ENCODE data around the gene TTBK1.

Gene TTBK1

GRCh38 chr6:43242908-43243663, at the start of gene TTBK1:
Gene TTBK1 (plus strand): TSS chr6:43243481. CDS start chr6:43246661, 3,180 bp downstream.
- DNase-seq, result peak in 1 of 4 experiments; percentile 15

GRCh38 chr6:43193929-43194328, 49.4 kb upstream of the TTBK1 start:
- no peak for DNase-seq

- no peak for DNase-seq
Measured at GRCh38 chr6:43196337-43196736, 46.9 kb upstream of the TTBK1 start.

- no peak for DNase-seq
Measured at GRCh38 chr6:43199912-43200311, 43.4 kb upstream of the TTBK1 start.

- DNase-seq, result no peak
Measured at GRCh38 chr6:43200541-43200940, 42.7 kb upstream of the TTBK1 start.

GRCh38 chr6:43202451-43202850, 40.8 kb upstream of the TTBK1 start:
- DNase-seq, result no peak

- no peak for DNase-seq
Measured at GRCh38 chr6:43203029-43203717, 40.1 kb upstream of the TTBK1 start.

- no peak for DNase-seq
Measured at GRCh38 chr6:43203718-43204095, 39.6 kb upstream of the TTBK1 start.

- no peak for DNase-seq
Measured at GRCh38 chr6:43204271-43205105, 38.8 kb upstream of the TTBK1 start.

GRCh38 chr6:43205849-43206248, 37.4 kb upstream of the TTBK1 start:
- DNase-seq, result no peak

- DNase-seq, result no peak
Measured at GRCh38 chr6:43207286-43207685, 36.0 kb upstream of the TTBK1 start.

- no peak for DNase-seq
Measured at GRCh38 chr6:43211955-43212354, 31.3 kb upstream of the TTBK1 start.

- DNase-seq, result no peak
Measured at GRCh38 chr6:43213431-43213830, 29.9 kb upstream of the TTBK1 start.

- no peak for DNase-seq
Measured at GRCh38 chr6:43215066-43215465, 28.2 kb upstream of the TTBK1 start.

- DNase-seq, result no peak
Measured at GRCh38 chr6:43216200-43216599, 27.1 kb upstream of the TTBK1 start.

GRCh38 chr6:43217351-43217750, 25.9 kb upstream of the TTBK1 start:
- DNase-seq, result no peak

GRCh38 chr6:43219119-43219518, 24.2 kb upstream of the TTBK1 start:
- DNase-seq, result no peak

GRCh38 chr6:43219814-43220213, 23.5 kb upstream of the TTBK1 start:
- DNase-seq, result no peak

GRCh38 chr6:43220439-43220951, 22.8 kb upstream of the TTBK1 start:
- DNase-seq, result no peak

- DNase-seq, result no peak
Measured at GRCh38 chr6:43221046-43221972, 22.0 kb upstream of the TTBK1 start.

- no peak for DNase-seq
Measured at GRCh38 chr6:43222418-43223059, 20.7 kb upstream of the TTBK1 start.

- no peak for DNase-seq
Measured at GRCh38 chr6:43223175-43223574, 20.1 kb upstream of the TTBK1 start.

All from activated naive CD4-positive, alpha-beta T cell (primary cell).